Liver (tissue), 9 donors: ENCODE results near the gene TBC1D5. TPM values are rescaled to one million over a fixed set of nuclear protein-coding genes. Genes with fewer than 3 reads are reported as not detected.

Experiments used
- DNase-seq: peaks from one replicate; pipeline ENCODE4 v3.0.0-alpha.2; 2017; ENCODE audit warnings: low spot score
- H3K27ac ChIP-seq, 2 donors: one replicate each; pipeline ENCODE4 v1.7.0; 2013; ENCODE audit warnings: inconsistent platforms in 2 of 2, low read length in 2 of 2, control low read depth in 1 of 2, low read depth in 1 of 2, mild to moderate bottlenecking in 1 of 2
- H3K27me3 ChIP-seq, 4 donors: one replicate each; pipeline versions ENCODE4 v1.6.1 to v1.7.0; 2013; ENCODE audit warnings: low read length in 3 of 4, inconsistent platforms in 1 of 4, mild to moderate bottlenecking in 1 of 4, moderate library complexity in 1 of 4; ENCODE audit not compliant: control insufficient read depth in 4 of 4, insufficient read depth in 4 of 4
- H3K36me3 ChIP-seq, 4 donors: one replicate each; pipeline versions ENCODE4 v1.6.1 to v1.7.0; 2013; ENCODE audit warnings: low read length in 3 of 4, mild to moderate bottlenecking in 3 of 4, low read depth in 1 of 4, moderate library complexity in 1 of 4; ENCODE audit not compliant: control insufficient read depth in 4 of 4, insufficient read depth in 3 of 4
- H3K4me1 ChIP-seq, 4 donors: one replicate each; pipeline versions ENCODE4 v1.6.1 to v1.7.0; 2013; ENCODE audit warnings: low read length in 3 of 4, mild to moderate bottlenecking in 3 of 4, moderate library complexity in 1 of 4; ENCODE audit not compliant: control insufficient read depth in 4 of 4, insufficient read depth in 4 of 4
- H3K4me3 ChIP-seq, 3 donors: one replicate each; pipeline versions ENCODE4 v1.6.1 to v1.7.0; 2013; ENCODE audit warnings: low read length in 3 of 3, control low read depth in 1 of 3, low read depth in 1 of 3, mild to moderate bottlenecking in 1 of 3
- H3K9ac ChIP-seq, 2 donors: one replicate each; pipeline ENCODE4 v1.7.0; 2013; ENCODE audit warnings: low read length in 2 of 2, mild to moderate bottlenecking in 2 of 2, moderate library complexity in 2 of 2, control low read depth in 1 of 2, low read depth in 1 of 2
- H3K9me3 ChIP-seq, 4 donors: one replicate each; pipeline versions ENCODE4 v1.6.1 to v1.7.0; 2013; ENCODE audit warnings: low read length in 3 of 4; ENCODE audit not compliant: control insufficient read depth in 4 of 4
- ATF3 ChIP-seq: IDR thresholded peaks from 2 replicates; pipeline ENCODE4 v1.6.1; 2016; ENCODE audit warnings: antibody characterized with exemption
- EGR1 ChIP-seq, 2 donors: IDR thresholded peaks; 2 replicates each; pipeline ENCODE4 v1.6.1; 2016 to 2018; ENCODE audit warnings: antibody characterized with exemption in 2 of 2, low read depth in 2 of 2
- FOXA1 ChIP-seq: IDR thresholded peaks from 2 replicates; pipeline ENCODE4 v1.6.1; 2016; ENCODE audit warnings: antibody characterized with exemption
- FOXA2 ChIP-seq: IDR thresholded peaks from 2 replicates; pipeline ENCODE4 v1.6.1; 2016; ENCODE audit warnings: antibody characterized with exemption
- GABPA ChIP-seq, 2 donors: IDR thresholded peaks in 1 of 2; conservative IDR thresholded peaks in 1 of 2; 2 replicates each; pipeline ENCODE4 v1.6.1; 2016; ENCODE audit warnings: antibody characterized with exemption in 2 of 2, mild to moderate bottlenecking in 1 of 2, moderate library complexity in 1 of 2
- NR2F2 ChIP-seq: IDR thresholded peaks from 2 replicates; pipeline ENCODE4 v1.6.1; 2016; ENCODE audit warnings: antibody characterized with exemption
- RXRA ChIP-seq, 2 donors: IDR thresholded peaks; 2 replicates each; pipeline ENCODE4 v1.6.1; 2017 to 2018; ENCODE audit warnings: antibody characterized with exemption in 2 of 2, mild to moderate bottlenecking in 1 of 2
- SP1 ChIP-seq: IDR thresholded peaks from 2 replicates; pipeline ENCODE4 v1.6.1; 2018; ENCODE audit warnings: antibody characterized with exemption, mild to moderate bottlenecking
- YY1 ChIP-seq: IDR thresholded peaks from 2 replicates; pipeline ENCODE4 v1.6.1; 2016; ENCODE audit warnings: antibody characterized with exemption, mild to moderate bottlenecking
- ZBTB33 ChIP-seq: IDR thresholded peaks from 2 replicates; pipeline ENCODE4 v1.6.1; 2016; ENCODE audit warnings: antibody characterized with exemption
- WGBS: extraction: QIAGEN DNeasy Blood & Tissue Kit; methylation state at CpG from one replicate; pipeline ENCODE4 v1.1.7; 2013; 5-methylcytosine and 5-hydroxymethylcytosine counted together
- polyA plus RNA-seq, 2 donors: library from polyadenylated mRNA; stranded (reverse) in 1 of 2; unstranded in 1 of 2; fragments of 200-250 nt in 1 of 2; fragments of >200 nt in 1 of 2; fragmentation: Nextera tagmentation in 1 of 2; extraction: Ambion mirVana in 1 of 2; gene quantifications; one replicate each; pipeline versions ENCODE4 v1.2.1 to v1.2.3, GENCODE V29; 2013 to 2015
- total RNA-seq, 2 donors: library from RNA; depleted of rRNA; stranded (reverse); fragments of >200 nt; gene quantifications; one replicate each; pipeline ENCODE4 v1.2.3, GENCODE V29; 2014
- TF ChIP-seq, protein P1 (sequence below): IDR thresholded peaks from 2 replicates; pipeline ENCODE4 v1.6.1; 2016; ENCODE audit warnings: antibody characterized with exemption
- TF ChIP-seq, protein P2 (sequence below): IDR thresholded peaks from 2 replicates; pipeline ENCODE4 v1.6.1; 2016; ENCODE audit warnings: antibody characterized with exemption, mild to moderate bottlenecking
- donor health status: healthy.
- donor health status: healthy.
- donor health status: healthy.
- donor health status: healthy.
- donor health status: healthy.

The TBC1D5 gene
- total and polyA plus RNA-seq, 4 donors: 9.1 to 45.6 (median 25.6) TPM

GRCh38 chr3:17643691-17644090 lies 98.7 kb downstream of the TBC1D5 start:
- Histone ChIP-seq H3K9ac (no peak overlapping the region), H3K4me1 (no peaks in the 10 kb centered on the region), H3K27me3 (no peaks in the 10 kb centered on the region), H3K4me3 (no peak overlapping the region), H3K9me3 (no peaks in the 10 kb centered on the region), H3K36me3 (no peaks in the 10 kb centered on the region), H3K27ac (no peak overlapping the region)
- DNase-seq: no peak
- no peak for TF ChIP-seq YY1
- no peak for TF ChIP-seq FOXA2
- TF ChIP-seq, protein P1, sequence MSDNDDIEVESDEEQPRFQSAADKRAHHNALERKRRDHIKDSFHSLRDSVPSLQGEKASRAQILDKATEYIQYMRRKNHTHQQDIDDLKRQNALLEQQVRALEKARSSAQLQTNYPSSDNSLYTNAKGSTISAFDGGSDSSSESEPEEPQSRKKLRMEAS: no peak
- no peak for TF ChIP-seq NR2F2
- TF ChIP-seq FOXA1: no peak
- no peak for TF ChIP-seq ZBTB33
- TF ChIP-seq RXRA (IDR thresholded peaks at IDR 0.05): no peak
- TF ChIP-seq EGR1 (IDR thresholded peaks at IDR 0.05; ENCODE audit: low read depth in 2 of 2): no peak
- no peak for TF ChIP-seq SP1
- TF ChIP-seq ATF3: no peak
- TF ChIP-seq, protein P2, sequence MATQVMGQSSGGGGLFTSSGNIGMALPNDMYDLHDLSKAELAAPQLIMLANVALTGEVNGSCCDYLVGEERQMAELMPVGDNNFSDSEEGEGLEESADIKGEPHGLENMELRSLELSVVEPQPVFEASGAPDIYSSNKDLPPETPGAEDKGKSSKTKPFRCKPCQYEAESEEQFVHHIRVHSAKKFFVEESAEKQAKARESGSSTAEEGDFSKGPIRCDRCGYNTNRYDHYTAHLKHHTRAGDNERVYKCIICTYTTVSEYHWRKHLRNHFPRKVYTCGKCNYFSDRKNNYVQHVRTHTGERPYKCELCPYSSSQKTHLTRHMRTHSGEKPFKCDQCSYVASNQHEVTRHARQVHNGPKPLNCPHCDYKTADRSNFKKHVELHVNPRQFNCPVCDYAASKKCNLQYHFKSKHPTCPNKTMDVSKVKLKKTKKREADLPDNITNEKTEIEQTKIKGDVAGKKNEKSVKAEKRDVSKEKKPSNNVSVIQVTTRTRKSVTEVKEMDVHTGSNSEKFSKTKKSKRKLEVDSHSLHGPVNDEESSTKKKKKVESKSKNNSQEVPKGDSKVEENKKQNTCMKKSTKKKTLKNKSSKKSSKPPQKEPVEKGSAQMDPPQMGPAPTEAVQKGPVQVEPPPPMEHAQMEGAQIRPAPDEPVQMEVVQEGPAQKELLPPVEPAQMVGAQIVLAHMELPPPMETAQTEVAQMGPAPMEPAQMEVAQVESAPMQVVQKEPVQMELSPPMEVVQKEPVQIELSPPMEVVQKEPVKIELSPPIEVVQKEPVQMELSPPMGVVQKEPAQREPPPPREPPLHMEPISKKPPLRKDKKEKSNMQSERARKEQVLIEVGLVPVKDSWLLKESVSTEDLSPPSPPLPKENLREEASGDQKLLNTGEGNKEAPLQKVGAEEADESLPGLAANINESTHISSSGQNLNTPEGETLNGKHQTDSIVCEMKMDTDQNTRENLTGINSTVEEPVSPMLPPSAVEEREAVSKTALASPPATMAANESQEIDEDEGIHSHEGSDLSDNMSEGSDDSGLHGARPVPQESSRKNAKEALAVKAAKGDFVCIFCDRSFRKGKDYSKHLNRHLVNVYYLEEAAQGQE: no peak
- TF ChIP-seq GABPA (IDR thresholded peaks at IDR 0.05 in 1 of 2, conservative IDR thresholded peaks at IDR 0.05 in 1 of 2): no peak
- 81% methylated on average over 4 of the region's 4 CpGs for WGBS

DNA sequence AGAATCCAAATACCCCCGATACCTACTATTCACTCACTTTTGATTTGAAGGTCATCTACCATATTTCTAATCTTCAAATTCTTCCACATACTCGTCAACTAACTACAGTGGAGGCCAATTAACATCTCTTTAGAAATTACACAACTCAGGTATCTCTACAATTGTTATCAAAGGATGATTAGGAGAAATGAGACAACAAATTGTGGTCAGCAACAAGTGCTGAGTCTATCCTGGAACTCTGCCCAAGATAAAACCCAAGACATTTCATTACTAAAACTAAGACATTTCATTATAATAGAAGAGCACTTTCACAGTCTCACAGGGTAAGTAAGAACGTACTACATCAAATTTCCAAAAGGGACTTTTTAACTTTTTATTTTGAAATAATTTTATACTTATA lies 100.0 kb downstream of the TBC1D5 start:
- TF ChIP-seq, protein P2: no peak
- TF ChIP-seq RXRA (IDR thresholded peaks at IDR 0.05) (no peak), SP1 (no peak), ZBTB33 (no peak)
- DNase-seq: no peak
- Histone ChIP-seq H3K9me3 (no peaks in the 10 kb centered on the region), H3K36me3 (no peaks in the 10 kb centered on the region), H3K4me1 (no peaks in the 10 kb centered on the region), H3K27me3 (no peaks in the 10 kb centered on the region), H3K27ac (no peak overlapping the region), H3K9ac (no peak overlapping the region), H3K4me3 (no peak overlapping the region)
- WGBS: 97% methylated on average over 3 of the region's 3 CpGs
